ENCODE data around the gene CMSS1.

DNA sequence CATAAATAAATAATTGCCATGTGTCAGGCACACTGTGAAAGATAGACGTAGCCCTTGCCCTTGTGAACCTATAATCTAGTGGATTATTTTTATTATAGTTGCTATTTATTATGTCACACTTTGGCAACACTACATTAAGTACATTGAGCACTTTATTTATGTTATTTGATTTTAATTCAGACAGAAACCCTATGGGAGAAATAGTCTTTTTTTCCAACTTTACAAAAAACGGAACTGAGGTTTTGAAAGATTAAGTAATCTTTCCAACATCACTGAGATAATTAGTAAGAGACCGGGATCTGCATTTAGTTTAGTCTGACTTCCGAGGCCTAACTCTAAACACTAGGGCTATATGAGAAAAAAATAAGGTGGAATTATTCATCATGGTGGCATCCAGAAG lies 299.4 kb downstream of the CMSS1 start:
- no peak for TF ChIP-seq TAF1 (IDR thresholded peaks at IDR 0.05; ENCODE audit: low read depth)
- TF ChIP-seq EP300 (conservative IDR thresholded peaks at IDR 0.05; ENCODE audit: poor library complexity, severe bottlenecking), result no peak
- TF ChIP-seq, protein P1, sequence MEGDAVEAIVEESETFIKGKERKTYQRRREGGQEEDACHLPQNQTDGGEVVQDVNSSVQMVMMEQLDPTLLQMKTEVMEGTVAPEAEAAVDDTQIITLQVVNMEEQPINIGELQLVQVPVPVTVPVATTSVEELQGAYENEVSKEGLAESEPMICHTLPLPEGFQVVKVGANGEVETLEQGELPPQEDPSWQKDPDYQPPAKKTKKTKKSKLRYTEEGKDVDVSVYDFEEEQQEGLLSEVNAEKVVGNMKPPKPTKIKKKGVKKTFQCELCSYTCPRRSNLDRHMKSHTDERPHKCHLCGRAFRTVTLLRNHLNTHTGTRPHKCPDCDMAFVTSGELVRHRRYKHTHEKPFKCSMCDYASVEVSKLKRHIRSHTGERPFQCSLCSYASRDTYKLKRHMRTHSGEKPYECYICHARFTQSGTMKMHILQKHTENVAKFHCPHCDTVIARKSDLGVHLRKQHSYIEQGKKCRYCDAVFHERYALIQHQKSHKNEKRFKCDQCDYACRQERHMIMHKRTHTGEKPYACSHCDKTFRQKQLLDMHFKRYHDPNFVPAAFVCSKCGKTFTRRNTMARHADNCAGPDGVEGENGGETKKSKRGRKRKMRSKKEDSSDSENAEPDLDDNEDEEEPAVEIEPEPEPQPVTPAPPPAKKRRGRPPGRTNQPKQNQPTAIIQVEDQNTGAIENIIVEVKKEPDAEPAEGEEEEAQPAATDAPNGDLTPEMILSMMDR (IDR thresholded peaks at IDR 0.05; ENCODE audit: poor library complexity, severe bottlenecking), result no peak
- no peak for TF ChIP-seq RAD21 (conservative IDR thresholded peaks at IDR 0.05)
- TF ChIP-seq POLR2AphosphoS5 (IDR thresholded peaks at IDR 0.05), result no peak
- TF ChIP-seq EZH2 (IDR thresholded peaks at IDR 0.05; ENCODE audit: borderline replicate concordance, insufficient read depth, low read length, poor library complexity, severe bottlenecking), result no peak
- TF ChIP-seq, protein P2, sequence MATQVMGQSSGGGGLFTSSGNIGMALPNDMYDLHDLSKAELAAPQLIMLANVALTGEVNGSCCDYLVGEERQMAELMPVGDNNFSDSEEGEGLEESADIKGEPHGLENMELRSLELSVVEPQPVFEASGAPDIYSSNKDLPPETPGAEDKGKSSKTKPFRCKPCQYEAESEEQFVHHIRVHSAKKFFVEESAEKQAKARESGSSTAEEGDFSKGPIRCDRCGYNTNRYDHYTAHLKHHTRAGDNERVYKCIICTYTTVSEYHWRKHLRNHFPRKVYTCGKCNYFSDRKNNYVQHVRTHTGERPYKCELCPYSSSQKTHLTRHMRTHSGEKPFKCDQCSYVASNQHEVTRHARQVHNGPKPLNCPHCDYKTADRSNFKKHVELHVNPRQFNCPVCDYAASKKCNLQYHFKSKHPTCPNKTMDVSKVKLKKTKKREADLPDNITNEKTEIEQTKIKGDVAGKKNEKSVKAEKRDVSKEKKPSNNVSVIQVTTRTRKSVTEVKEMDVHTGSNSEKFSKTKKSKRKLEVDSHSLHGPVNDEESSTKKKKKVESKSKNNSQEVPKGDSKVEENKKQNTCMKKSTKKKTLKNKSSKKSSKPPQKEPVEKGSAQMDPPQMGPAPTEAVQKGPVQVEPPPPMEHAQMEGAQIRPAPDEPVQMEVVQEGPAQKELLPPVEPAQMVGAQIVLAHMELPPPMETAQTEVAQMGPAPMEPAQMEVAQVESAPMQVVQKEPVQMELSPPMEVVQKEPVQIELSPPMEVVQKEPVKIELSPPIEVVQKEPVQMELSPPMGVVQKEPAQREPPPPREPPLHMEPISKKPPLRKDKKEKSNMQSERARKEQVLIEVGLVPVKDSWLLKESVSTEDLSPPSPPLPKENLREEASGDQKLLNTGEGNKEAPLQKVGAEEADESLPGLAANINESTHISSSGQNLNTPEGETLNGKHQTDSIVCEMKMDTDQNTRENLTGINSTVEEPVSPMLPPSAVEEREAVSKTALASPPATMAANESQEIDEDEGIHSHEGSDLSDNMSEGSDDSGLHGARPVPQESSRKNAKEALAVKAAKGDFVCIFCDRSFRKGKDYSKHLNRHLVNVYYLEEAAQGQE (IDR thresholded peaks at IDR 0.05; ENCODE audit: borderline replicate concordance), result no peak
